HFF-Myc (cell line): Measurements from ENCODE around the gene LSAMP.

ENCODE experiments used
- DNase-seq: peaks from one replicate; pipeline ENCODE4 v3.0.0-alpha.2; 2011; ENCODE audit warnings: low read depth; ENCODE audit errors: extremely low read depth
- H3K4me3 ChIP-seq: replicated peaks from 2 replicates; pipeline ENCODE4 v1.5.1; 2011; ENCODE audit warnings: low read depth, mild to moderate bottlenecking, control low read depth, low read length
- CTCF ChIP-seq: IDR thresholded peaks from 2 replicates; pipeline ENCODE4 v1.5.1; 2012; ENCODE audit warnings: mild to moderate bottlenecking, low read depth, low read length, control low read depth; ENCODE audit errors: missing control alignments

The LSAMP gene

GRCh38 chr3:116392291-116392690 lies 53.0 kb downstream of the LSAMP start:
- no peak for TF ChIP-seq CTCF
- H3K4me3 ChIP-seq, result no peak overlapping the region
- DNase-seq, result no peak

DNA sequence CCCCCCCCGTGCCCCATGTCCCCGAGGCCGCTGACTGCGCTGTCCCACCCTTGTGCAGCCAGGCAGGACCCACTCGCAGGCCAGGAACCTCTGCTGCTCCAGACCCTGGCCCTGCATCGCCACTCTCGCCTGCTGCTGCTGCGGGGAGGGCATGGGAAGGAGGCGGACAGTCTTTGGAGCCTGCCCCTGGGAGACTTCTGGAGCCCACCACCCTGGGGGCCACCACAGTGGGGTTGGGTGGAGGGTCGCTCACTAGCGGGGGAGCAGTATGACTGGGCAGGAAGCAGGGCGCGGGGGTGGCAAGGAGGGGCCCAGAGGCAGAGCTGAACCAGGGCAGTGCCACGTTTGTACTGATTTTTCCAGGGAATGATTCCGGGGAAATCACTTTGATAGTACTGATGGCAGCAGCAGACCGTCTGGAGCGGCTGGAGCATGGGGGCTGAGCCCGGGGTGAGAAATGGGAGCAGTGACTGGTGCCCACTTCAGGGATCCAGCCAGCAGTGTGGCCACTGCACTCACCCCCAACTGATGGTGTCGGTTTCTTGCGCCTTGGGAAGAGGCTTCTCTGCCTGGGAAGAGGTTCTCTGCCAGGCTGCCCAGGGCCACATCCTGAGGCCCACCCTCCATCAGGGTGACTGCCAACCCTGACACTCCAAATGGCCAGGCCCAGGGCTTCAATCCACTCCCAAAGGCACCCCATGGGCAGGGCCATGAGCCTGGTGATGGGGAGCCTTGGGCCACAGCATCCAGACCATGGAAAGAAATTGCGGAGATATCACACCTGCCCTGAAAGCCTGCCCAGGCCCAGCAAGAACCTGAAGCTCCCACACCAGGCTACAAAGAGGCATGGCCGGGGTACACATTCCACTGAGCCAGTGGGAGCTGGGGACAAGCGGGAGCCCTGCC lies 53.7 kb downstream of the LSAMP start:
- no peak for DNase-seq
- TF ChIP-seq CTCF, result no peak
- no peak overlapping the region for H3K4me3 ChIP-seq

GRCh38 chr3:116390318-116390717 lies 55.0 kb downstream of the LSAMP start:
- no peak for DNase-seq
- TF ChIP-seq CTCF, result no peak
- no peak overlapping the region for H3K4me3 ChIP-seq

DNA sequence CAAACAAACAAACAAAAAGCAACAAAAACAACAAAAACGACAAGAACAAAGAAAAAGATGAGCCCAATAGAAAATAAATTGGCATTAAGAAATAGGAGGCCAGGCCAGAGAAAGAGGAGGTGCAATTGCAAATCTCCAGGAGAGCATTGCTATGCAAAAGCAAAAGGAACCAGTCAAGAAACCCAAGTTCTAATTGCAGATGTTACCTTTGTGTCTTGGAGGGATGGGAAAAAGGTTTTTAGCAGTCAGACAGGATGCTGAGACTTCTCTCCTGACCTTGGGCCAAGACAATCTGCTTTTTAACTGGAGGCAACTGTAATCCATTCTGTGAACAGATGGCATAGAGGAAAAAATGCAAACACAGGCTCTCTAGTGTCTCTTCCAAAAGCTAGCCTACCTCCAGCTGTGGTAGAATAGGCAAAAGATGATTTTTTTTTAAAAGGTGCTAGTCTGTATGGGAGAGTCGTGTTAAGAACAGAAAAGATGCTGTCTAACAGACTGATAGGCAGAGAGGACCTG lies 56.4 kb downstream of the LSAMP start:
- no peak overlapping the region for H3K4me3 ChIP-seq
- DNase-seq, result no peak
- no peak for TF ChIP-seq CTCF

DNA sequence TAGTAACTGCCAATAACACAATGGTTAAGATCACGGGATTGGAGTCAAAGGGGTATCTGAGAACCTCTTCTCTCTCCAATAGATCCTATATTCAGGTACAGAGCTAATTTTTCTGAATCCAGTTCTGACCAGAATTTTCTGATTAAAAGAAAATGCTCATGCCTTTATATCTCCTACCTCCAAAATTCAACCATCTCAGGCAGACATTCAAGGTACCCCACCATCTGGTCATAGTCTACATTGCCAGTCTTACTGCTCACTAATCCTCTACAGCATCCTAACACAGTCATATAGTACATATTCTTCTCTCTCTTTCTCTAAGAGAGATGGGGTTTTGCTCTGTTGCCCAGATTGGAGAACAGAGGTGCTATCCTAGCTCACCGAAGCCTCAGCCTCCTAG lies 59.1 kb downstream of the LSAMP start:
- TF ChIP-seq CTCF, result no peak
- no peak overlapping the region for H3K4me3 ChIP-seq
- DNase-seq, result no peak

- TF ChIP-seq CTCF, result no peak
- DNase-seq, result no peak
- no peak overlapping the region for H3K4me3 ChIP-seq
Measured at GRCh38 chr3:116384717-116385116, 60.6 kb downstream of the LSAMP start.
